GM23338 (cell line): Measurements from ENCODE around the gene KCNJ3. TPM values are rescaled to one million over a fixed set of nuclear protein-coding genes. Genes with fewer than 3 reads are reported as not detected.

Source experiments
- ATAC-seq: fragments of 200-7000 bp; cut with Tn5 transposase; 3 replicates; pipeline ENCODE4 v1.9.1; 2020
- DNase-seq: peaks from one replicate; pipeline ENCODE4 v3.0.0-alpha.2; 2015; ENCODE audit warnings: low spot score
- H2AFZ ChIP-seq: fragments of 200-600 bp; sonication (generic); 2 replicates; pipeline ENCODE4 v1.8.0; 2016; ENCODE audit warnings: antibody characterized with exemption, mild to moderate bottlenecking, moderate library complexity
- H3F3A ChIP-seq: fragments of 200-600 bp; sonication (generic); replicated peaks from 2 replicates; pipeline ENCODE4 v1.8.0; 2017; ENCODE audit warnings: antibody characterized with exemption, mixed run types, low read depth
- H3K27ac ChIP-seq: fragments of 200-600 bp; sonication (generic); 2 replicates; pipeline ENCODE4 v1.6.1; 2016; ENCODE audit warnings: low read depth
- H3K27me3 ChIP-seq: fragments of 200-600 bp; sonication (generic); 2 replicates; pipeline ENCODE4 v1.8.0; 2016; ENCODE audit warnings: mild to moderate bottlenecking, mixed run types, moderate library complexity; ENCODE audit not compliant: insufficient read depth
- H3K36me3 ChIP-seq: fragments of 200-600 bp; sonication (generic); 2 replicates; pipeline ENCODE4 v1.8.0; 2016; ENCODE audit warnings: mild to moderate bottlenecking; ENCODE audit not compliant: insufficient read depth
- H3K4me1 ChIP-seq: fragments of 200-600 bp; sonication (generic); 2 replicates; pipeline ENCODE4 v1.8.0; 2016; ENCODE audit warnings: mild to moderate bottlenecking, moderate library complexity; ENCODE audit not compliant: insufficient read depth
- H3K4me2 ChIP-seq: fragments of 200-600 bp; sonication (generic); 2 replicates; pipeline ENCODE4 v1.7.1; 2017; ENCODE audit warnings: mixed run types
- H3K4me3 ChIP-seq: fragments of 200-600 bp; sonication (generic); 2 replicates; pipeline ENCODE4 v1.6.1; 2016; ENCODE audit warnings: mixed run types
- H3K79me2 ChIP-seq: fragments of 200-600 bp; sonication (generic); replicated peaks from 2 replicates; pipeline ENCODE4 v1.8.0; 2017; ENCODE audit warnings: mild to moderate bottlenecking; ENCODE audit not compliant: insufficient read depth
- H3K9me2 ChIP-seq: fragments of 200-600 bp; sonication (generic); 2 replicates; pipeline ENCODE4 v1.8.0; 2017; ENCODE audit not compliant: insufficient read depth
- H4K20me1 ChIP-seq: fragments of 200-600 bp; sonication (generic); replicated peaks from 2 replicates; pipeline ENCODE4 v1.8.0; 2017; ENCODE audit warnings: mild to moderate bottlenecking; ENCODE audit not compliant: insufficient read depth
- H3K27ac Mint-ChIP-seq: 2 replicates; pipeline ENCODE4 v1.8.0; 2020; ENCODE audit warnings: inconsistent platforms, mild to moderate bottlenecking, moderate library complexity, mixed read lengths
- H3K27me3 Mint-ChIP-seq: 3 replicates; pipeline ENCODE4 v1.8.0; 2022; ENCODE audit warnings: low read depth, mild to moderate bottlenecking, moderate library complexity, mixed read lengths, inconsistent platforms; ENCODE audit not compliant: insufficient read depth, poor library complexity
- H3K36me3 Mint-ChIP-seq: 3 replicates; pipeline ENCODE4 v1.8.0; 2021; ENCODE audit warnings: low read depth, mild to moderate bottlenecking, inconsistent platforms, moderate library complexity, mixed read lengths
- H3K4me1 Mint-ChIP-seq: 3 replicates; pipeline ENCODE4 v1.8.0; 2020; ENCODE audit warnings: mild to moderate bottlenecking, inconsistent platforms, mixed read lengths
- H3K4me3 Mint-ChIP-seq: 3 replicates; pipeline ENCODE4 v1.8.0; 2021; ENCODE audit warnings: moderate library complexity, mild to moderate bottlenecking, inconsistent platforms, mixed read lengths
- H3K9me3 Mint-ChIP-seq: 3 replicates; pipeline ENCODE4 v1.8.0; 2020; ENCODE audit warnings: moderate library complexity, mild to moderate bottlenecking, inconsistent platforms, mixed read lengths
- ETS1 ChIP-seq: IDR thresholded peaks from 2 replicates; pipeline ENCODE4 v1.6.1; 2016; ENCODE audit warnings: antibody characterized with exemption
- EZH2 ChIP-seq: fragments of 200-600 bp; sonication (generic); IDR thresholded peaks from one replicate; pipeline ENCODE4 v1.8.0; 2017; ENCODE audit warnings: antibody characterized with exemption, mild to moderate bottlenecking, low read depth; ENCODE audit not compliant: unreplicated experiment
- EZH2phosphoT487 ChIP-seq: fragments of 200-600 bp; sonication (generic); IDR thresholded peaks from one replicate; pipeline ENCODE4 v1.8.1; 2018; ENCODE audit warnings: antibody characterized with exemption; ENCODE audit not compliant: unreplicated experiment
- JUNB ChIP-seq: IDR thresholded peaks from one replicate; pipeline ENCODE4 v1.6.1; 2016; ENCODE audit warnings: antibody characterized with exemption; ENCODE audit not compliant: unreplicated experiment
- REST ChIP-seq: IDR thresholded peaks from one replicate; pipeline ENCODE4 v1.6.1; 2018; ENCODE audit warnings: antibody characterized with exemption; ENCODE audit not compliant: unreplicated experiment
- STAT1 ChIP-seq: IDR thresholded peaks from one replicate; pipeline ENCODE4 v1.6.1; 2016; ENCODE audit warnings: antibody characterized with exemption; ENCODE audit not compliant: unreplicated experiment
- ZNF462 ChIP-seq: fragments of 250-450 bp; sonication (Bioruptor Pico); IDR thresholded peaks from 2 replicates; pipeline ENCODE4 v1.5.0; 2020; ENCODE audit warnings: mild to moderate bottlenecking, moderate library complexity
- polyA plus RNA-seq: library from polyadenylated mRNA; unstranded; fragments of >200 nt; fragmentation: Nextera tagmentation; extraction: Ambion mirVana; gene quantifications from 2 replicates; pipeline ENCODE4 v1.2.1, GENCODE V29; 2016
- total RNA-seq: library from RNA; depleted of rRNA; stranded (reverse); fragments of >200 nt; shearing (Covaris generic); gene quantifications from 2 replicates; pipeline ENCODE4 v1.2.3, GENCODE V29; 2014

Gene KCNJ3
- total and polyA plus RNA-seq, 2 experiments from 2014 or later: 0.05 to 0.28 TPM

GRCh38 chr2:154886316-154886715 is 187.8 kb downstream of the KCNJ3 start:
- Mint-ChIP-seq H3K27me3 (no peaks in the 10 kb centered on the region), H3K9me3 (peaks cover 3% of the 10 kb centered on the region; the same call in 2 of the 3 replicates), H3K27ac (no peak overlapping the region), H3K4me1 (no peaks in the 10 kb centered on the region), H3K36me3 (no peaks in the 10 kb centered on the region), H3K4me3 (no peak overlapping the region)
- TF ChIP-seq STAT1 (no peak), REST (no peak), ETS1 (no peak), JUNB (no peak)
- no peak for DNase-seq
- Histone ChIP-seq H3F3A (no peaks in the 10 kb centered on the region), H3K27ac (no peak overlapping the region), H2AFZ (no peak overlapping the region), H3K9me2 (peaks cover 7% of the 10 kb centered on the region; the same call in 1 of the 2 replicates), H4K20me1 (no peaks in the 10 kb centered on the region), H3K4me1 (no peaks in the 10 kb centered on the region), H3K79me2 (no peaks in the 10 kb centered on the region), H3K4me3 (no peak overlapping the region), H3K4me2 (no peak overlapping the region), H3K27me3 (no peaks in the 10 kb centered on the region), H3K36me3 (no peaks in the 10 kb centered on the region)
- no peak for ATAC-seq

- Histone ChIP-seq H3K4me1 (no peaks in the 10 kb centered on the region), H3K4me3 (no peak overlapping the region), H4K20me1 (no peaks in the 10 kb centered on the region), H3K27me3 (no peaks in the 10 kb centered on the region), H3K9me2 (no peaks in the 10 kb centered on the region), H3K36me3 (no peaks in the 10 kb centered on the region), H3K27ac (no peak overlapping the region), H3K4me2 (no peak overlapping the region), H3K79me2 (no peaks in the 10 kb centered on the region), H2AFZ (no peak overlapping the region), H3F3A (no peaks in the 10 kb centered on the region)
- Mint-ChIP-seq H3K4me3 (no peak overlapping the region), H3K27ac (no peak overlapping the region), H3K36me3 (no peaks in the 10 kb centered on the region), H3K27me3 (no peaks in the 10 kb centered on the region), H3K4me1 (no peaks in the 10 kb centered on the region), H3K9me3 (no peaks in the 10 kb centered on the region)
- ATAC-seq (no peak), DNase-seq (no peak)
- TF ChIP-seq EZH2phosphoT487 (no peak), EZH2 (no peak), ZNF462 (CRISPR knock-in tag) (no peak), REST (no peak), JUNB (no peak)
These were observed 199.8 kb downstream of the KCNJ3 start for GRCh38 chr2:154898269-154898668.
